Testis (tissue), 3 donors: ENCODE results near the gene ZNF775. TPM values are rescaled to one million over a fixed set of nuclear protein-coding genes. Genes with fewer than 3 reads are reported as not detected.

Experiments
- DNase-seq: peaks from one replicate; pipeline ENCODE4 v3.0.0-alpha.2; 2019
- H3K27ac ChIP-seq, 2 donors: fragments of 200-600 bp; sonication (generic); one replicate each; pipeline ENCODE4 v1.5.1; 2019
- H3K27me3 ChIP-seq: fragments of 200-600 bp; sonication (generic); one replicate; pipeline ENCODE4 v1.5.1; 2019
- H3K36me3 ChIP-seq: fragments of 200-600 bp; sonication (generic); one replicate; pipeline ENCODE4 v1.5.1; 2017; ENCODE audit warnings: low read depth; ENCODE audit errors: missing control alignments
- H3K4me1 ChIP-seq: fragments of 200-600 bp; sonication (generic); one replicate; pipeline ENCODE4 v1.5.1; 2019
- H3K4me3 ChIP-seq, 2 donors: fragments of 200-600 bp; sonication (generic); one replicate each; pipeline ENCODE4 v1.5.1; 2017 to 2019
- H3K9me3 ChIP-seq: fragments of 200-600 bp; sonication (generic); one replicate; pipeline ENCODE4 v1.5.1; 2017
- POLR2A ChIP-seq: fragments of 450-650 bp; IDR thresholded peaks from one replicate; pipeline ENCODE4 v1.6.1; 2017; ENCODE audit warnings: antibody characterized with exemption, mild to moderate bottlenecking, moderate library complexity
- WGBS, 2 donors: methylation state at CpG; one replicate each; pipeline ENCODE4 v1.1.5; 2018; 5-methylcytosine and 5-hydroxymethylcytosine counted together
- intact Hi-C: fragments of 100-400 bp; cut with DNase I; formaldehyde crosslinking; loops from one replicate; pipeline ENCODE4 v1.15.1; 2023; ENCODE audit warnings: low total_unique reads
- polyA plus RNA-seq: library from polyadenylated mRNA; stranded (reverse); fragments of 350-450 nt; fragmentation: Illumina TruSeq; extraction: RNeasy Lipid Tissue Mini Kit (QIAGEN cat#74804); gene quantifications from one replicate; pipeline ENCODE4 v1.2.3, GENCODE V29; 2014; ENCODE audit warnings: low read depth, low replicate concordance; ENCODE audit not compliant: insufficient read depth
- total RNA-seq, 2 donors: library from RNA; depleted of rRNA; stranded (reverse); fragments of >200 nt; gene quantifications; one replicate each; pipeline ENCODE4 v1.2.3, GENCODE V29; 2016
- TF ChIP-seq, protein P1 (sequence below), 3 experiments: fragments of 450-650 bp in 2 of 3; fragments of 200-600 bp in 1 of 3; sonication (generic) in 1 of 3; IDR thresholded peaks; one replicate each; pipeline ENCODE4 v1.5.1; 2016 to 2019; ENCODE audit warnings: antibody characterized with exemption in 3 of 3, mild to moderate bottlenecking in 2 of 3, moderate library complexity in 1 of 3

ZNF775 gene
- total and polyA plus RNA-seq, 3 donors from 2014 or later = 5.2 to 14.1 (median 11.0) TPM

DNA sequence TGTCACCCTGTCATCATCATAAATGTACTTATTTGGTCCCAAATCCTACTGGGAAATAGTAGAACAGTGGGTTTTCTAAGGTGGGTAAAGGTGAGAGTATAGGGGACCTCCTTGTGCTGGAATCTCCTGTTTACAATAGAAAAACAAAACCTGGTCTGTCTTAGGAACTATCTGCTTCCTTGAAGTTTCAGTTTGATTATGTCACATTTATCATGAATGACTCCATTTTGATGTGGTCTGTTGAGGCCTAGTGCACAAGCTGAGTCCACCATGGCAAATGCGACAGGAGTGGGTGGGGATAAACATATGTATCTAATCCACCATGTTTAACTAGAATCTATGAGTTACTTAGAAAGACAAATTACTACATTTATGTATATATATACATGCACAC lies 23.5 kb upstream of the ZNF775 start:
- no peaks in the 10 kb centered on the region for H3K27me3 ChIP-seq
- H3K9me3 ChIP-seq = no peaks in the 10 kb centered on the region
- no peaks in the 10 kb centered on the region for H3K36me3 ChIP-seq
- TF ChIP-seq POLR2A = no peak
- TF ChIP-seq, protein P1, sequence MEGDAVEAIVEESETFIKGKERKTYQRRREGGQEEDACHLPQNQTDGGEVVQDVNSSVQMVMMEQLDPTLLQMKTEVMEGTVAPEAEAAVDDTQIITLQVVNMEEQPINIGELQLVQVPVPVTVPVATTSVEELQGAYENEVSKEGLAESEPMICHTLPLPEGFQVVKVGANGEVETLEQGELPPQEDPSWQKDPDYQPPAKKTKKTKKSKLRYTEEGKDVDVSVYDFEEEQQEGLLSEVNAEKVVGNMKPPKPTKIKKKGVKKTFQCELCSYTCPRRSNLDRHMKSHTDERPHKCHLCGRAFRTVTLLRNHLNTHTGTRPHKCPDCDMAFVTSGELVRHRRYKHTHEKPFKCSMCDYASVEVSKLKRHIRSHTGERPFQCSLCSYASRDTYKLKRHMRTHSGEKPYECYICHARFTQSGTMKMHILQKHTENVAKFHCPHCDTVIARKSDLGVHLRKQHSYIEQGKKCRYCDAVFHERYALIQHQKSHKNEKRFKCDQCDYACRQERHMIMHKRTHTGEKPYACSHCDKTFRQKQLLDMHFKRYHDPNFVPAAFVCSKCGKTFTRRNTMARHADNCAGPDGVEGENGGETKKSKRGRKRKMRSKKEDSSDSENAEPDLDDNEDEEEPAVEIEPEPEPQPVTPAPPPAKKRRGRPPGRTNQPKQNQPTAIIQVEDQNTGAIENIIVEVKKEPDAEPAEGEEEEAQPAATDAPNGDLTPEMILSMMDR (IDR thresholded peaks at IDR 0.05) = no peak
- 70 to 79% methylated on average over 1 of the region's 1 CpG for WGBS, 2 donors
- H3K4me3 ChIP-seq = no peak overlapping the region
- H3K4me1 ChIP-seq = no peaks in the 10 kb centered on the region
- DNase-seq = no peak
- intact Hi-C loops = no loop called here
- no peak overlapping the region for H3K27ac ChIP-seq

DNA sequence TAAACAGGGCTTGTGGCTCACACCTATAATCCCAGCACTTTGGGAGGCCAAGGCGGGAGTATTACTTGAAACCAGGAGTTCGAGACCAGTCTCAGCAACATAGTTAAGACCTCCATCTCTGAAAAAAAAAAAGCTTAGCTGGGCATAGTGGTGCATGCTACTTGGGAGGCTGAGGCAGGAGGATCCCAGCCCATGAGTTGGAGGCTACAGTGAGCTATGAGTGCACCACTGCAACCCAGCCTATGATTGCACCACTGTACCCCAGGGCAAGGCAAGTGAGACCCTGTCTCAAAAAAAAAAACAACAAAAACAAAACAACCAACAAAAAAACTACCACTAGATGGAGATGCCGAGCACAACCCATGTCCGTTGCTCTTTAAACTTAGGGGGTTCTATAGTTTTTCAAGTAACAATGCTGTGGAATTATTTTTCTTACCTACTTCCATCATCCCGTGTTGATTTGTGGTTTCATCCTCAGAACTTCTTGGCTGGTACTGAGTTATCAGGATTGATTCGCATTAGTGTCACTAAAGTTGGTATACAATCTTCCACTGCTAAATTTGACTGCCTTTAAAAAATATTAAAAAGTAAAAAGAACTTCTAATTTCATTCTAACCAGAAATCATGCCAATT lies 22.7 kb upstream of the ZNF775 start:
- DNase-seq = no peak
- Histone ChIP-seq H3K27me3 (no peaks in the 10 kb centered on the region), H3K4me3 (no peak overlapping the region), H3K36me3 (no peaks in the 10 kb centered on the region), H3K27ac (no peak overlapping the region), H3K9me3 (no peaks in the 10 kb centered on the region), H3K4me1 (no peaks in the 10 kb centered on the region)
- intact Hi-C loops = no loop called here
- 46 to 54% methylated on average over 6 of the region's 6 CpGs for WGBS, 2 donors
- no peak for TF ChIP-seq POLR2A
- TF ChIP-seq, protein P1 (IDR thresholded peaks at IDR 0.05) = peak in 2 of 3 experiments; percentile 24 to 68

DNA sequence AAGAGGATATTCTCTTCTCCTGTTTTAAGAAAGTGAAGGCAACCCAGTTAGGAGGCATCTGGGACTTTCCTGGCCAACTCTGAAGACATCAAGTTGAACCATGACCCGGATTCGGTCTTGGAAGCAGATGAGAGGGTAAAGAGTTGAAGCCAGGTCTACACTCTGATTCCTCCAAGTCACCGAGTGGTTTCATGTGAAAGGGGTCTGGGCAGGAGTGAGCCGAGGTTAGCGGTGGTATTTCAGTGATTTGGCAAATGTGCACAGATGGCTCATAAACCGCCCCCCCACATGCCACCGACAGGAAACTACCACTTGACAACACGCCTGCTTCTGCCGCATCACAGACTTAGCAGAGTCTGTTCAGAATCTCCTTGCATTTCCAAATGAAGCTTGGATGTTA lies 21.9 kb upstream of the ZNF775 start:
- TF ChIP-seq, protein P1 (IDR thresholded peaks at IDR 0.05) = no peak
- TF ChIP-seq POLR2A = no peak
- H3K27me3 ChIP-seq = no peaks in the 10 kb centered on the region
- intact Hi-C loops = no loop called here
- no peaks in the 10 kb centered on the region for H3K36me3 ChIP-seq
- H3K9me3 ChIP-seq = no peaks in the 10 kb centered on the region
- H3K4me3 ChIP-seq = no peak overlapping the region
- WGBS, 2 donors = 71 to 73% methylated on average over 9 of the region's 9 CpGs
- DNase-seq = no peak
- no peak overlapping the region for H3K27ac ChIP-seq
- H3K4me1 ChIP-seq = no peaks in the 10 kb centered on the region

DNA sequence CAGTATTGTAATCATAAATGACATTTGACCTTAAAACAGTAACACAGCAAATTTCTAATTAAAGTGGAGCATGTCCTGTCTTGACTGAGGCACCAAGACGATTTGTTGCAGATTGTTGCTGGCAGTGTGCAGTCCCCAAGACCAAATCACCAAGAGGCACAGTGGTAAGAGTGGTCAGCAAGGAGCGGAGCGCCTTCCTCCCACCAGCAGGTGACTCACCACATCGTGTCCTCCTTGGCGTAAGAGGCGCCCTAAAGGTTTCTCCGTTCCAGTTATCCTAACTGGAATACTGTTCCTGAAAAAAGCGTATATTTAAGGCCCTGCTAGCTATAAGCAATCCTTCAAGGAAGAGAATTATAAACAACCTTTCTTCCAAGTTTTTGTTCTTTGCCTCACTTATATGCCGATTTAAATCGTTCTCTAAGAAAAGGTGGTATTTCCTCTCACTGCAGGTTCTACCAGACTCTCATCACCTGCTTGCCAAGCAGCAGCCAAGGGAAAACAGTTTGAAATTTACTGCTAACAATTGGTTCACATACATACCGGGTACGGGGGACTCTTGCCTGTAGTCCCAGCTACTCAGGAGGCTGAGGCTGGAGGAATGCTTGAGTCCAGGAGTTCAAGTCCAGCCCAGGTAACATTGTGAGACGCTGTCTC lies 21.2 kb upstream of the ZNF775 start:
- H3K36me3 ChIP-seq = no peaks in the 10 kb centered on the region

More for the DNA sequence above, 21.2 kb upstream of the ZNF775 start:
- no peak overlapping the region for H3K4me3 ChIP-seq
- 82 to 89% methylated on average over 13 of the region's 13 CpGs for WGBS, 2 donors
- no peak overlapping the region for H3K27ac ChIP-seq
- H3K9me3 ChIP-seq = no peaks in the 10 kb centered on the region
- no peaks in the 10 kb centered on the region for H3K27me3 ChIP-seq
- intact Hi-C loops = no loop called here
- TF ChIP-seq, protein P1 (IDR thresholded peaks at IDR 0.05) = no peak
- TF ChIP-seq POLR2A = no peak
- no peaks in the 10 kb centered on the region for H3K4me1 ChIP-seq
- no peak for DNase-seq
